CD4-positive, alpha-beta memory T cell (primary cell): Measurements from ENCODE around the gene GMNC. TPM values are rescaled to one million over a fixed set of nuclear protein-coding genes. Genes with fewer than 3 reads are reported as not detected.

ENCODE experiments used
- CTCF ChIA-PET: fragments of 350-600 bp; sonication (Branson Sonifier 250); formaldehyde crosslinking; loops from one replicate; lab custom pipeline; 2021; ENCODE audit warnings: inconsistent platforms; ENCODE audit not compliant: partially characterized antibody; lab: Charles Lee
- POLR2A ChIA-PET: fragments of 350-600 bp; sonication (Branson Sonifier 250); formaldehyde crosslinking; loops from one replicate; lab custom pipeline; 2021; ENCODE audit not compliant: partially characterized antibody; lab: Charles Lee
- DNase-seq, 5 donors: peaks; one replicate each; pipeline versions ENCODE4 v3.0.0 to v3.0.0-alpha.2; 2020 to 2022; ENCODE audit warnings: mixed read lengths in 1 of 5
- H3K27ac ChIP-seq: one replicate; pipeline ENCODE4 v1.7.0; 2013; ENCODE audit warnings: low read depth, low read length
- H3K27me3 ChIP-seq: 2 replicates; pipeline ENCODE4 v1.7.0; 2013; ENCODE audit warnings: mild to moderate bottlenecking, low read length, moderate library complexity; ENCODE audit not compliant: insufficient read depth
- H3K36me3 ChIP-seq: 2 replicates; pipeline ENCODE4 v1.7.0; 2013; ENCODE audit warnings: mild to moderate bottlenecking, low read length, moderate library complexity; ENCODE audit not compliant: insufficient read depth
- H3K4me1 ChIP-seq: 2 replicates; pipeline ENCODE4 v1.7.0; 2013; ENCODE audit warnings: mild to moderate bottlenecking, low read length, moderate library complexity; ENCODE audit not compliant: insufficient read depth
- H3K4me3 ChIP-seq, 2 donors: one replicate each; pipeline ENCODE4 v1.7.0; 2013; ENCODE audit warnings: low read length in 2 of 2, mild to moderate bottlenecking in 1 of 2
- H3K9me3 ChIP-seq, 2 donors: one replicate each; pipeline ENCODE4 v1.7.0; 2013; ENCODE audit warnings: low read length in 2 of 2, control low read depth in 1 of 2; ENCODE audit not compliant: control insufficient read depth in 1 of 2
- H3K27ac Mint-ChIP-seq, 7 donors: one replicate each; pipeline ENCODE4 v1.8.0; 2020 to 2021; ENCODE audit warnings: mixed read lengths in 7 of 7, mild to moderate bottlenecking in 6 of 7, inconsistent platforms in 3 of 7, moderate library complexity in 3 of 7
- H3K27me3 Mint-ChIP-seq, 2 donors: one replicate each; pipeline ENCODE4 v1.8.0; 2020 to 2021; ENCODE audit warnings: mixed read lengths in 2 of 2
- H3K36me3 Mint-ChIP-seq, 2 donors: one replicate each; pipeline ENCODE4 v1.8.0; 2020 to 2021; ENCODE audit warnings: mixed read lengths in 2 of 2, inconsistent platforms in 1 of 2, mild to moderate bottlenecking in 1 of 2
- H3K4me1 Mint-ChIP-seq, 4 donors: one replicate each; pipeline ENCODE4 v1.8.0; 2020 to 2021; ENCODE audit warnings: mixed read lengths in 4 of 4, mild to moderate bottlenecking in 1 of 4
- H3K4me3 Mint-ChIP-seq, 8 donors: one replicate each; pipeline ENCODE4 v1.8.0; 2020 to 2021; ENCODE audit warnings: mixed read lengths in 8 of 8, mild to moderate bottlenecking in 7 of 8, moderate library complexity in 6 of 8, inconsistent platforms in 3 of 8
- H3K9me3 Mint-ChIP-seq, 8 donors: one replicate each; pipeline ENCODE4 v1.8.0; 2020 to 2021; ENCODE audit warnings: mixed read lengths in 8 of 8, mild to moderate bottlenecking in 5 of 8, inconsistent platforms in 3 of 8, moderate library complexity in 1 of 8
- intact Hi-C: fragments of 100-400 bp; cut with micrococcal nuclease; formaldehyde crosslinking; loops from one replicate; pipeline ENCODE4 v1.15.1; 2023
- polyA plus RNA-seq, 2 donors: library from polyadenylated mRNA; unstranded; fragments of 300-500 nt; fragmentation: Illumina TruSeq; gene quantifications; one replicate each; pipeline ENCODE4 v1.2.3, GENCODE V29; 2021
- total RNA-seq, 2 experiments: library from RNA; stranded (reverse); gene quantifications; one replicate each; pipeline ENCODE4 v1.2.3, GENCODE V29; 2021

The GMNC gene
- total and polyA plus RNA-seq, 4 experiments from 2014 or later, result not detected

DNA sequence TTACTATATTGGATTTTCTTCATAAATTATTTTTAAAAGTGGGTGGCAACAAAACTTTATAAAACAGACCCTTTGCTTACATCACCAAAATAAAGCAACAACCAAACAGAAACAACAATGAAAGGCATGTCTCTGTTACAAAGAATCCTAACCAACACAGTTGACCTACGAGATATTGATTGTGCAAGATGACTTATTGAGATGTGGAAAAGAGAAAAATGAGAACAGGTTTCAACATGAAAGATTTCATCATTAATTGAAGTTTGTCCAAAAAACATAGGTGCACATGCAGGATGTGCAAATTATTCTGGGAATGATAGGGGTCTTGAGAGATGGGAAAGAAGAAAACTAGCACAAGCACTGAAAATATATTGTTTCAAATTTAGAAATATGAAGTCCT, 9.0 kb downstream of the GMNC start:
- no peaks in the 10 kb centered on the region for H3K4me1 Mint-ChIP-seq
- H3K27ac ChIP-seq, result no peak overlapping the region
- H3K27ac Mint-ChIP-seq, result no peak overlapping the region
- H3K9me3 Mint-ChIP-seq, result peaks cover 0 to 4% (median under 1%) of the 10 kb centered on the region in 8 donors
- intact Hi-C loops, result no loop called here
- no peaks in the 10 kb centered on the region for H3K36me3 ChIP-seq
- no peaks in the 10 kb centered on the region for H3K27me3 Mint-ChIP-seq
- no peaks in the 10 kb centered on the region for H3K9me3 ChIP-seq
- no peak overlapping the region for H3K4me3 ChIP-seq
- ChIA-PET CTCF (no interaction called here), POLR2A (no interaction called here)
- DNase-seq, result no peak
- no peaks in the 10 kb centered on the region for H3K4me1 ChIP-seq
- H3K36me3 Mint-ChIP-seq, result no peaks in the 10 kb centered on the region
- no peak overlapping the region for H3K4me3 Mint-ChIP-seq
- H3K27me3 ChIP-seq, result no peaks in the 10 kb centered on the region

- Mint-ChIP-seq H3K9me3 (peaks cover 0 to under 1% (median 0%) of the 10 kb centered on the region in 8 donors), H3K36me3 (no peaks in the 10 kb centered on the region), H3K4me1 (no peaks in the 10 kb centered on the region), H3K27ac (no peak overlapping the region), H3K4me3 (no peak overlapping the region), H3K27me3 (no peaks in the 10 kb centered on the region)
- Histone ChIP-seq H3K4me1 (no peaks in the 10 kb centered on the region), H3K36me3 (no peaks in the 10 kb centered on the region), H3K4me3 (no peak overlapping the region), H3K27ac (no peak overlapping the region), H3K27me3 (no peaks in the 10 kb centered on the region), H3K9me3 (no peaks in the 10 kb centered on the region)
- ChIA-PET POLR2A (no interaction called here), CTCF (no interaction called here)
- no peak for DNase-seq
- intact Hi-C loops, result no loop called here
Measured at GRCh38 chr3:190849607-190850006, 12.9 kb downstream of the GMNC start.

- POLR2A ChIA-PET, result no interaction called here
- no peaks in the 10 kb centered on the region for H3K9me3 Mint-ChIP-seq
Measured at GRCh38 chr3:190848870-190849269, 13.6 kb downstream of the GMNC start.

GRCh38 chr3:190847436-190847835, 15.1 kb downstream of the GMNC start:
- no peak for DNase-seq
- no peaks in the 10 kb centered on the region for H3K9me3 Mint-ChIP-seq
- Histone ChIP-seq H3K27ac (no peak overlapping the region), H3K27me3 (no peaks in the 10 kb centered on the region), H3K9me3 (no peaks in the 10 kb centered on the region), H3K4me1 (no peaks in the 10 kb centered on the region), H3K36me3 (no peaks in the 10 kb centered on the region), H3K4me3 (no peak overlapping the region)
- intact Hi-C loops, result no loop called here
- H3K4me1 Mint-ChIP-seq, result no peaks in the 10 kb centered on the region
- CTCF ChIA-PET, result interaction anchor here (0.7 kb wide), 1 partner anchor 37 kb away, joined by 3 read pairs; no protein-coding TSS in a partner anchor
- H3K27me3 Mint-ChIP-seq, result no peaks in the 10 kb centered on the region
- H3K27ac Mint-ChIP-seq, result no peak overlapping the region
- H3K36me3 Mint-ChIP-seq, result no peaks in the 10 kb centered on the region
- POLR2A ChIA-PET, result no interaction called here
- H3K4me3 Mint-ChIP-seq, result no peak overlapping the region

More at GRCh38 chr3:190848870-190849269, 13.6 kb downstream of the GMNC start:
- Histone ChIP-seq H3K4me1 (no peaks in the 10 kb centered on the region), H3K27me3 (no peaks in the 10 kb centered on the region), H3K27ac (no peak overlapping the region), H3K9me3 (no peaks in the 10 kb centered on the region), H3K4me3 (no peak overlapping the region), H3K36me3 (no peaks in the 10 kb centered on the region)
- Mint-ChIP-seq H3K27me3 (no peaks in the 10 kb centered on the region), H3K4me3 (no peak overlapping the region), H3K4me1 (no peaks in the 10 kb centered on the region), H3K27ac (no peak overlapping the region), H3K36me3 (no peaks in the 10 kb centered on the region)
- DNase-seq, result no peak
- intact Hi-C loops, result no loop called here
- CTCF ChIA-PET, result no interaction called here

DNA sequence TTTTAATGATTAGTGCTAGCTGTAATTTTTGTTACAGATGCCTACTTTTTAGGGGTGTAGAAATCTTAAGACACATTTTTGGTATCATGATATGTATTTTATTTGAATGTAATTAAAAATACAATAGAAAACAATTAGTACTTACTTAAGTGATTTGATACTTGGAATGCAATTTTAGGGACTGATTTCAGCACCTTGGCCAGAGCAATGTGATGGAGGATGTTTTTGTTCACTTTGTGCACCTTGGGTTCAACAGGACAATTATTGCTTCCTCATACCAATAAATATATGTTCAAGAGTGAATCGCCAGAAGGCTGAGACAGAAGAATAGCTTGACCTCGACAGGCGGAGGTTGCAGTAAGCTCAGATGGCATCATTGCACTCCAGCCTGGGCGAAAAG, 22.3 kb downstream of the GMNC start:
- Histone ChIP-seq H3K9me3 (no peaks in the 10 kb centered on the region), H3K4me1 (no peaks in the 10 kb centered on the region), H3K27me3 (no peaks in the 10 kb centered on the region), H3K4me3 (no peak overlapping the region), H3K36me3 (no peaks in the 10 kb centered on the region), H3K27ac (no peak overlapping the region)
- POLR2A ChIA-PET, result no interaction called here
- H3K9me3 Mint-ChIP-seq, result no peaks in the 10 kb centered on the region
- H3K4me1 Mint-ChIP-seq, result no peaks in the 10 kb centered on the region
- H3K27ac Mint-ChIP-seq, result no peak overlapping the region
- no peaks in the 10 kb centered on the region for H3K36me3 Mint-ChIP-seq
- CTCF ChIA-PET, result no interaction called here
- no peaks in the 10 kb centered on the region for H3K27me3 Mint-ChIP-seq
- H3K4me3 Mint-ChIP-seq, result no peak overlapping the region
- intact Hi-C loops, result no loop called here
- DNase-seq, result no peak

DNA sequence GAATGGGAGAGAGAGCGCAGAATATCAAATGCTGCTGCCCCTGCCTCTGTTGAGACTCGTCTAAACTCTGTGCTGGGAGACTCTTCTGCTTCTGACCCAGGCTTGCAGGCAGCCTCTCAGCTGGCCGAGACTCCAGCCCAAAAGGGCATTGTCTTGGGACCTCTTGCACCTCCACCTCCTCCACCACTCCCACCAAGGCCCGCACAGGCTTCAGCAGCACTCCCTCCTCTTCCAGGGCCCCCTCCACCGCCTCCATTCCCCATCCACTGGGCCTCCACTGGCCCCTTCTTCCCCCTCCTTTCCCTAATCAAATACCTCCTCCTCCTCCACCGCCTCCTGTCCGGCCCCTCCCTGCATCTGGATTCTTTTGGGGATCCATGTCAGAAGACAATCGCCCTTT, 31.3 kb downstream of the GMNC start:
- H3K36me3 ChIP-seq, result no peaks in the 10 kb centered on the region
- Mint-ChIP-seq H3K4me3 (no peak overlapping the region), H3K36me3 (no peaks in the 10 kb centered on the region), H3K27me3 (peaks cover 0 to 1% of the 10 kb centered on the region in 2 donors), H3K9me3 (peaks cover 0 to 2% (median 0%) of the 10 kb centered on the region in 8 donors), H3K27ac (no peak overlapping the region), H3K4me1 (no peaks in the 10 kb centered on the region)
- H3K9me3 ChIP-seq, result no peaks in the 10 kb centered on the region
- H3K4me1 ChIP-seq, result no peaks in the 10 kb centered on the region
- intact Hi-C loops, result no loop called here
- no peak overlapping the region for H3K4me3 ChIP-seq
- POLR2A ChIA-PET, result no interaction called here
- no peak for DNase-seq
- CTCF ChIA-PET, result no interaction called here
- no peak overlapping the region for H3K27ac ChIP-seq
- H3K27me3 ChIP-seq, result no peaks in the 10 kb centered on the region

GRCh38 chr3:190830031-190830430, 32.5 kb downstream of the GMNC start:
- Histone ChIP-seq H3K36me3 (no peaks in the 10 kb centered on the region), H3K9me3 (no peaks in the 10 kb centered on the region), H3K27me3 (no peaks in the 10 kb centered on the region), H3K4me3 (no peak overlapping the region), H3K4me1 (no peaks in the 10 kb centered on the region), H3K27ac (no peak overlapping the region)
- Mint-ChIP-seq H3K36me3 (no peaks in the 10 kb centered on the region), H3K27me3 (peaks cover 0 to 1% of the 10 kb centered on the region in 2 donors), H3K4me3 (no peak overlapping the region), H3K27ac (no peak overlapping the region), H3K4me1 (no peaks in the 10 kb centered on the region), H3K9me3 (peaks cover 0 to 2% (median 0%) of the 10 kb centered on the region in 8 donors)
- DNase-seq, result no peak
- ChIA-PET POLR2A (no interaction called here), CTCF (no interaction called here)
- intact Hi-C loops, result no loop called here

DNA sequence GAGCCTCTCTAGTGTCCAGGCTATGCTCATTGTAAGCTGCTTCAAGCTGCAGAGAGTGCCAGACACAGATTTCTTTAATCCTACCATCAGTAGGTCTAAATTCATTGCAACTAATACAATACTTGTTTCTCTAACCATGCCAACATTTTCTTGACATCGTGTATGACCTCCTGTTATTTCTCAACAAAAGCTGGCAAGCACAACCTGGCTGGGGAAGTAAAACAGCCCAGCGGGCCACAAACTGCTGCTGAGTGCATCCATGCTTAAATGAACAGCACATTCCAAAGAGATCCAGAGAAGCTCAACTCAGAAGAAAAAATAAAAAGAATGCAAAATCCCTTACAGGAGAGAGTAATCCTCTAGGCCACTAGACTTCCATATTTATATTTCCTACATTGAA, 36.5 kb downstream of the GMNC start:
- H3K36me3 Mint-ChIP-seq, result no peaks in the 10 kb centered on the region
- Histone ChIP-seq H3K27ac (no peak overlapping the region), H3K36me3 (no peaks in the 10 kb centered on the region), H3K4me1 (no peaks in the 10 kb centered on the region), H3K4me3 (no peak overlapping the region), H3K9me3 (no peaks in the 10 kb centered on the region), H3K27me3 (no peaks in the 10 kb centered on the region)
- H3K4me1 Mint-ChIP-seq, result no peaks in the 10 kb centered on the region
- ChIA-PET POLR2A (no interaction called here), CTCF (no interaction called here)
- no peak overlapping the region for H3K27ac Mint-ChIP-seq
- H3K4me3 Mint-ChIP-seq, result no peak overlapping the region
- no peaks in the 10 kb centered on the region for H3K27me3 Mint-ChIP-seq
- intact Hi-C loops, result no loop called here
- peaks cover 0 to 2% (median 0%) of the 10 kb centered on the region in 8 donors for H3K9me3 Mint-ChIP-seq
- no peak for DNase-seq
